H1 (cell line): ENCODE measurements around the gene SLC66A3. TPM values are rescaled to one million over a fixed set of nuclear protein-coding genes. Genes with fewer than 3 reads are reported as not detected.

Experiments used
- CTCF ChIA-PET: fragments of 300-600 bp; sonication (Branson Sonifier 250); formaldehyde crosslinking; loops from one replicate; lab custom pipeline; 2021; ENCODE audit not compliant: partially characterized antibody; lab: Charles Lee
- POLR2A ChIA-PET: fragments of 300-600 bp; sonication (Branson Sonifier 250); formaldehyde crosslinking; loops from one replicate; lab custom pipeline; 2021; ENCODE audit warnings: inconsistent platforms; ENCODE audit not compliant: partially characterized antibody; lab: Charles Lee
- DNase-seq, 2 experiments: peaks; one replicate each; pipeline versions ENCODE4 v3.0.0 to v3.0.0-alpha.2; 2010 to 2022; ENCODE audit warnings: low spot score in 2 of 2, low read depth in 1 of 2, mixed read lengths in 1 of 2
- FAIRE-seq: peaks from 2 replicates; lab custom pipeline; 2011; peaks lifted over from hg19 to GRCh38; lab: Jason Lieb, UNC
- H2AFZ ChIP-seq: 2 replicates; pipeline ENCODE4 v1.8.1; 2012; ENCODE audit warnings: low read length, inconsistent platforms
- H2AK5ac ChIP-seq: 2 replicates; pipeline ENCODE4 v1.6.1; 2013; ENCODE audit warnings: low read depth, low read length
- H2BK120ac ChIP-seq: replicated peaks from 2 replicates; pipeline ENCODE3; 2013; ENCODE audit warnings: low read depth, low read length, inconsistent platforms
- H2BK12ac ChIP-seq: 2 replicates; pipeline ENCODE4 v1.6.1; 2013; ENCODE audit warnings: low read depth, low read length
- H2BK15ac ChIP-seq: 2 replicates; pipeline ENCODE4 v1.6.1; 2013; ENCODE audit warnings: low read length
- H2BK20ac ChIP-seq: 2 replicates; pipeline ENCODE4 v1.6.1; 2013; ENCODE audit warnings: low read length
- H2BK5ac ChIP-seq: 2 replicates; pipeline ENCODE4 v1.6.1; 2013; ENCODE audit warnings: low read depth, low read length
- H3K14ac ChIP-seq: 2 replicates; pipeline ENCODE4 v1.6.1; 2013; ENCODE audit warnings: inconsistent platforms; ENCODE audit not compliant: insufficient read length
- H3K18ac ChIP-seq: 2 replicates; pipeline ENCODE4 v1.6.1; 2013; ENCODE audit warnings: low read length; ENCODE audit errors: extremely low read depth
- H3K23ac ChIP-seq: 2 replicates; pipeline ENCODE4 v1.6.1; 2013; ENCODE audit warnings: inconsistent platforms; ENCODE audit not compliant: insufficient read length
- H3K23me2 ChIP-seq: 2 replicates; pipeline ENCODE4 v1.6.1; 2013; ENCODE audit warnings: low read depth, low read length
- H3K27ac ChIP-seq: 2 replicates; pipeline ENCODE4 v1.6.1; 2011; ENCODE audit warnings: low read depth, low read length, inconsistent platforms
- H3K27me3 ChIP-seq, 4 experiments: replicated peaks in 1 of 4; 1 replicate in 1 of 4; 2 replicates in 3 of 4; pipeline versions ENCODE4 v1.6.1 to v1.8.1; 2011 to 2013; ENCODE audit warnings: low read length in 3 of 4, mild to moderate bottlenecking in 3 of 4, inconsistent platforms in 2 of 4, mixed read lengths in 2 of 4, moderate library complexity in 1 of 4; ENCODE audit not compliant: control insufficient read depth in 3 of 4, insufficient read depth in 3 of 4; ENCODE audit errors: extremely low read depth in 1 of 4
- H3K36me3 ChIP-seq, 4 experiments: 2 replicates each; pipeline versions ENCODE4 v1.6.1 to v1.8.1; 2011 to 2013; ENCODE audit warnings: mild to moderate bottlenecking in 4 of 4, low read length in 3 of 4, moderate library complexity in 2 of 4, control low read depth in 1 of 4, inconsistent platforms in 1 of 4; ENCODE audit not compliant: insufficient read depth in 4 of 4, control insufficient read depth in 2 of 4
- H3K4ac ChIP-seq: replicated peaks from 2 replicates; pipeline ENCODE3; 2013; ENCODE audit warnings: low read length, low read depth, mixed read lengths, inconsistent platforms; ENCODE audit not compliant: insufficient read length
- H3K4me1 ChIP-seq, 4 experiments: replicated peaks in 1 of 4; 1 replicate in 1 of 4; 2 replicates in 3 of 4; pipeline versions ENCODE4 v1.6.1 to v1.8.1; 2011 to 2013; ENCODE audit warnings: low read length in 3 of 4, inconsistent platforms in 2 of 4, mixed read lengths in 1 of 4; ENCODE audit not compliant: insufficient read depth in 4 of 4, control insufficient read depth in 3 of 4
- H3K4me2 ChIP-seq, 2 experiments: 2 replicates each; pipeline versions ENCODE4 v1.6.1 to v1.8.1; 2011 to 2013; ENCODE audit warnings: low read depth in 2 of 2, low read length in 2 of 2, control low read depth in 1 of 2, inconsistent platforms in 1 of 2, mild to moderate bottlenecking in 1 of 2; ENCODE audit not compliant: insufficient read depth in 1 of 2
- H3K4me3 ChIP-seq, 4 experiments: fragments of 200-600, 300-600 bp in 1 of 4; sonication (generic), shearing (Covaris generic), sonication (Bioruptor Twin) in 1 of 4; 2 replicates each; pipeline versions ENCODE4 v1.5.1 to v1.8.1; 2011 to 2016; ENCODE audit warnings: low read length in 4 of 4, low read depth in 3 of 4, control low read depth in 2 of 4, inconsistent platforms in 2 of 4, mild to moderate bottlenecking in 2 of 4, mixed read lengths in 1 of 4, moderate library complexity in 1 of 4; ENCODE audit not compliant: insufficient read depth in 2 of 4; ENCODE audit errors: extremely low read depth in 1 of 4
- H3K56ac ChIP-seq: replicated peaks from 2 replicates; pipeline ENCODE3; 2013; ENCODE audit warnings: low read depth, mild to moderate bottlenecking, mixed read lengths, low read length, inconsistent platforms; ENCODE audit not compliant: insufficient read length
- H3K79me1 ChIP-seq: 2 replicates; pipeline ENCODE4 v1.6.1; 2013; ENCODE audit warnings: low read depth, low read length, control low read depth
- H3K79me2 ChIP-seq, 2 experiments: 2 replicates each; pipeline versions ENCODE4 v1.6.1 to v1.8.1; 2012 to 2013; ENCODE audit warnings: low read length in 2 of 2, mild to moderate bottlenecking in 2 of 2, inconsistent platforms in 1 of 2; ENCODE audit not compliant: insufficient read depth in 2 of 2, control insufficient read depth in 1 of 2
- H3K9ac ChIP-seq, 4 experiments: replicated peaks in 1 of 4; 1 replicate in 1 of 4; 2 replicates in 3 of 4; pipeline versions ENCODE4 v1.6.1 to v1.8.1; 2011 to 2013; ENCODE audit warnings: low read depth in 3 of 4, low read length in 3 of 4, control low read depth in 2 of 4, mild to moderate bottlenecking in 2 of 4, moderate library complexity in 2 of 4, inconsistent platforms in 1 of 4; ENCODE audit errors: extremely low read depth in 1 of 4
- H3K9me3 ChIP-seq, 2 experiments: 2 replicates each; pipeline versions ENCODE4 v1.6.1 to v1.8.1; 2012 to 2013; ENCODE audit warnings: mild to moderate bottlenecking in 2 of 2, moderate library complexity in 2 of 2, control low read depth in 1 of 2, inconsistent platforms in 1 of 2, low read depth in 1 of 2, low read length in 1 of 2, mixed read lengths in 1 of 2; ENCODE audit not compliant: insufficient read depth in 2 of 2
- H4K20me1 ChIP-seq, 2 experiments: replicated peaks in 1 of 2; 2 replicates each; pipeline versions ENCODE3 to v1.8.1; 2011 to 2013; ENCODE audit warnings: inconsistent platforms in 2 of 2, low read length in 2 of 2, mild to moderate bottlenecking in 1 of 2; ENCODE audit not compliant: insufficient read depth in 2 of 2, control insufficient read depth in 1 of 2
- H4K5ac ChIP-seq: 2 replicates; pipeline ENCODE4 v1.6.1; 2013; ENCODE audit warnings: low read length, low read depth, mixed read lengths, inconsistent platforms; ENCODE audit not compliant: insufficient read length
- H4K8ac ChIP-seq: 2 replicates; pipeline ENCODE4 v1.8.0; 2013; ENCODE audit warnings: mild to moderate bottlenecking, moderate library complexity, low read length, inconsistent platforms; ENCODE audit not compliant: insufficient read depth; ENCODE audit errors: extremely low read depth
- H4K91ac ChIP-seq: replicated peaks from 2 replicates; pipeline ENCODE3; 2013; ENCODE audit warnings: low read length, mixed read lengths, inconsistent platforms; ENCODE audit not compliant: insufficient read length
- BACH1 ChIP-seq: IDR thresholded peaks from 2 replicates; pipeline ENCODE4 v1.6.1; 2012; ENCODE audit warnings: low read length, improper control_type of control experiment
- CBX8 ChIP-seq: fragments of 300-800, 300-1000 bp; sonication (generic); IDR thresholded peaks from 2 replicates; pipeline ENCODE4 v1.7.1; 2016; ENCODE audit warnings: low read depth, low read length, borderline replicate concordance
- CHD1 ChIP-seq: IDR thresholded peaks from 2 replicates; pipeline ENCODE4 v1.6.1; 2012; ENCODE audit warnings: low read depth, low read length, improper control_type of control experiment
- GTF2F1 ChIP-seq: IDR thresholded peaks from 2 replicates; pipeline ENCODE4 v1.6.1; 2012; ENCODE audit warnings: low read depth, low read length, improper control_type of control experiment, borderline replicate concordance
- HDAC2 ChIP-seq, 2 experiments: fragments of 300-600 bp in 1 of 2; sonication (generic) in 1 of 2; IDR thresholded peaks; 2 replicates each; pipeline ENCODE4 v1.6.1; 2011 to 2012; ENCODE audit warnings: low read depth in 2 of 2, low read length in 2 of 2, mild to moderate bottlenecking in 2 of 2, moderate library complexity in 2 of 2, borderline replicate concordance in 1 of 2, inconsistent platforms in 1 of 2
- SIN3A ChIP-seq, 2 experiments: IDR thresholded peaks in 1 of 2; conservative IDR thresholded peaks in 1 of 2; 2 replicates each; pipeline ENCODE4 v1.6.1; 2011 to 2012; ENCODE audit warnings: low read length in 2 of 2, improper control_type of control experiment in 1 of 2, low read depth in 1 of 2, mild to moderate bottlenecking in 1 of 2
- TAF1 ChIP-seq: IDR thresholded peaks from 2 replicates; pipeline ENCODE4 v1.6.1; 2011; ENCODE audit warnings: mild to moderate bottlenecking, low read depth, low read length
- TAF7 ChIP-seq: optimal IDR thresholded peaks from 2 replicates; pipeline ENCODE3; 2011; ENCODE audit warnings: low read depth, mild to moderate bottlenecking, inconsistent platforms, low read length, moderate library complexity, borderline replicate concordance
- WGBS, 2 experiments: shearing (Covaris generic) in 1 of 2; methylation state at CpG; one replicate each; pipeline versions ENCODE4 v1.1.6 to v1.1.7; 2013 to 2015; ENCODE audit warnings: low lambda C conversion rate in 2 of 2, mixed read lengths in 2 of 2, inconsistent platforms in 1 of 2, low coverage in 1 of 2, missing lambda C conversion rate in 1 of 2; ENCODE audit not compliant: insufficient replicate concordance in 2 of 2, insufficient coverage in 1 of 2, insufficient read length in 1 of 2; ENCODE audit errors: extremely low coverage in 1 of 2, missing lambda C conversion rate in 1 of 2; 5-methylcytosine and 5-hydroxymethylcytosine counted together
- polyA plus RNA-seq, 7 experiments: library from polyadenylated mRNA; depleted of rRNA in 3 of 7; stranded (reverse) in 5 of 7; unstranded in 2 of 7; fragments of >200 nt in 5 of 7; fragments of 200-250 nt in 2 of 7; gene quantifications; 1 replicate in 5 of 7; 2 replicates in 1 of 7; 4 replicates in 1 of 7; pipeline versions ENCODE4 v1.2.1 to v1.2.3, GENCODE V29; 2011 to 2013; ENCODE audit warnings: missing spikeins in 2 of 7, mixed read lengths in 2 of 7
- total RNA-seq: library from RNA; stranded (reverse); fragmentation: NEBNext Ultra II Directional; extraction: Animal tissue kit (Norgen Biotek cat#: 25700); gene quantifications from 2 replicates; pipeline ENCODE4 v1.2.1, GENCODE V29; 2021

SLC66A3 gene
- total and polyA plus RNA-seq, 2 of the 8 experiments (the other 6 are each of a cell fraction or from before 2014, with no cell fraction given), result 8.7 to 27.8 TPM

DNA sequence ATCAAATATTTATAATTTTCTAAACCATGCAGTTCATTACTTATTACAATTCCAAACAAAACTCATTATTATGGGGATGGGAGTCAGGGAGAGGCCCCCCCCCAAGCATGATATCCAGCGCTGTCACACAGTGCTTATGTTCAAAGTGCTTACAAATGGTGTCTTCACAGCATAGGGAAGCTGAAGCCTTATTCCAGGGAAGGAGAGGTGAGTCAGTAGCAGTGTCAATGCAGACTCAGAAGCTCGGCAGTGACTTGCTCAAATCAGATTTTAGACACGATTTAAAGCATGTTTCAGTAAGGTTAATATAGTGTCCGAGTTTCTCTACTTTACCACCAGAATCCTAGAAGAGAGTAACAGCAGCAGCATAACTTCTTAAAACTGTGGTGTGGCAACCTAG is 24.6 kb downstream of the SLC66A3 start:
- H3K14ac ChIP-seq, result no peak overlapping the region
- H3K23ac ChIP-seq, result no peak overlapping the region
- no peak for TF ChIP-seq GTF2F1
- TF ChIP-seq HDAC2 (IDR thresholded peaks at IDR 0.05; ENCODE audit: borderline replicate concordance in 1 of 2, low read depth in 2 of 2, low read length in 2 of 2), result no peak
- no peak for TF ChIP-seq TAF7
- TF ChIP-seq SIN3A (conservative IDR thresholded peaks at IDR 0.05 in 1 of 2, IDR thresholded peaks at IDR 0.05 in 1 of 2; ENCODE audit: low read depth in 1 of 2, low read length in 2 of 2), result no peak
- no peak for TF ChIP-seq CBX8
- TF ChIP-seq BACH1, result no peak
- no peak for TF ChIP-seq CHD1
- no peak for TF ChIP-seq TAF1
- H3K27ac ChIP-seq, result no peak overlapping the region
- DNase-seq (no peak), FAIRE-seq (no peak)
- H3K9ac ChIP-seq, result no peak overlapping the region
- no peak overlapping the region for H2BK20ac ChIP-seq
- ChIA-PET CTCF (interaction anchor here (0.6 to 1.2 kb wide), 3 partner anchors 33 to 302 kb away, joined by 3 read pairs; a partner anchor contains a TSS), POLR2A (no interaction called here)
- H2BK5ac ChIP-seq, result no peak overlapping the region
- no peak overlapping the region for H3K56ac ChIP-seq
- no peak overlapping the region for H2BK120ac ChIP-seq
- H3K23me2 ChIP-seq, result no peaks in the 10 kb centered on the region
- WGBS, 2 experiments, result 87% methylated on average over 4 of the region's 4 CpGs; no CpG with 5 or more reads in 1 of the 2 experiments
- H3K4me3 ChIP-seq, result no peak overlapping the region
- H4K8ac ChIP-seq, result no peak overlapping the region
- no peak overlapping the region for H3K18ac ChIP-seq
- H3K79me2 ChIP-seq, result no peaks in the 10 kb centered on the region
- no peak overlapping the region for H2BK15ac ChIP-seq
- H2AFZ ChIP-seq, result no peak overlapping the region
- H3K27me3 ChIP-seq, result no peaks in the 10 kb centered on the region
- no peaks in the 10 kb centered on the region for H4K20me1 ChIP-seq
- no peaks in the 10 kb centered on the region for H3K4me1 ChIP-seq
- no peak overlapping the region for H3K4ac ChIP-seq
- no peak overlapping the region for H3K4me2 ChIP-seq
- no peaks in the 10 kb centered on the region for H3K9me3 ChIP-seq
- H4K5ac ChIP-seq, result no peak overlapping the region
- H3K79me1 ChIP-seq, result no peaks in the 10 kb centered on the region
- no peak overlapping the region for H2AK5ac ChIP-seq
- no peak overlapping the region for H2BK12ac ChIP-seq
- H3K36me3 ChIP-seq, result no peaks in the 10 kb centered on the region; a peak in 2 of 8 replicates
- H4K91ac ChIP-seq, result no peak overlapping the region
